Endothelial cell of umbilical vein (primary cell): ENCODE results near the gene ZFAND5. TPM values are rescaled to one million over a fixed set of nuclear protein-coding genes. Genes with fewer than 3 reads are reported as not detected.

ENCODE experiments used
- BruUV-seq: library from RNA; stranded (reverse); fragments of 400-500 nt; replicated peaks from 2 replicates; lab custom pipeline; 2021; lab: Mats Ljungman, UMichigan
- CTCF ChIA-PET: fragments of 300-600, 350-600 bp; sonication (Branson Sonifier 250); formaldehyde crosslinking; loops from one replicate; lab custom pipeline; 2021; ENCODE audit warnings: antibody characterized with exemption, inconsistent platforms; lab: Charles Lee
- POLR2A ChIA-PET: fragments of 300-600, 350-600 bp; sonication (Branson Sonifier 250); formaldehyde crosslinking; loops from one replicate; lab custom pipeline; 2021; ENCODE audit warnings: antibody characterized with exemption, inconsistent platforms; lab: Charles Lee
- DNase-seq: peaks from one replicate; pipeline ENCODE4 v3.0.0-alpha.2; 2011; ENCODE audit warnings: low read depth, low spot score
- FAIRE-seq: peaks from 2 replicates; lab custom pipeline; 2011; peaks lifted over from hg19 to GRCh38; lab: Jason Lieb, UNC
- H2AFZ ChIP-seq: 2 replicates; pipeline ENCODE4 v1.6.0; 2012; ENCODE audit warnings: low read depth, low read length, control low read depth, inconsistent platforms
- H3K27ac ChIP-seq: 2 replicates; pipeline ENCODE4 v1.5.1; 2011; ENCODE audit warnings: low read depth, mild to moderate bottlenecking, control low read depth, low read length, moderate library complexity; ENCODE audit not compliant: insufficient read depth
- H3K27me3 ChIP-seq, 2 experiments: 2 replicates each; pipeline versions ENCODE4 v1.6.0 to v1.6.1; 2011; ENCODE audit warnings: low read length in 2 of 2, mixed read lengths in 1 of 2; ENCODE audit not compliant: control insufficient read depth in 2 of 2, insufficient read depth in 2 of 2
- H3K36me3 ChIP-seq, 2 experiments: 2 replicates in 1 of 2; 3 replicates in 1 of 2; pipeline ENCODE4 v1.5.1; 2011; ENCODE audit warnings: low read length in 2 of 2, mild to moderate bottlenecking in 1 of 2, moderate library complexity in 1 of 2; ENCODE audit not compliant: control insufficient read depth in 2 of 2, insufficient read depth in 2 of 2; ENCODE audit errors: extremely low read depth in 1 of 2
- H3K4me1 ChIP-seq: 3 replicates; pipeline ENCODE4 v1.5.1; 2011; ENCODE audit warnings: mild to moderate bottlenecking, low read length; ENCODE audit not compliant: control insufficient read depth, insufficient read depth; ENCODE audit errors: extremely low read depth
- H3K4me2 ChIP-seq: 2 replicates; pipeline ENCODE4 v1.6.1; 2011; ENCODE audit warnings: low read length, control low read depth, mixed read lengths; ENCODE audit not compliant: insufficient read depth
- H3K4me3 ChIP-seq, 3 experiments: fragments of 200-600 bp in 1 of 3; sonication (generic), shearing (Covaris generic) in 1 of 3; replicated peaks in 1 of 3; 2 replicates each; pipeline ENCODE4 v1.5.1; 2011 to 2016; ENCODE audit warnings: control low read depth in 3 of 3, low read length in 3 of 3, mild to moderate bottlenecking in 2 of 3, inconsistent platforms in 1 of 3, low read depth in 1 of 3, moderate library complexity in 1 of 3; ENCODE audit not compliant: insufficient read depth in 1 of 3
- H3K79me2 ChIP-seq: 2 replicates; pipeline ENCODE4 v1.6.0; 2012; ENCODE audit warnings: low read length, inconsistent platforms; ENCODE audit not compliant: control insufficient read depth, insufficient read depth
- H3K9ac ChIP-seq: replicated peaks from 2 replicates; pipeline ENCODE3; 2011; ENCODE audit warnings: low read length, control low read depth; ENCODE audit not compliant: insufficient read depth; ENCODE audit errors: extremely low read depth
- H3K9me1 ChIP-seq: replicated peaks from 3 replicates; pipeline ENCODE4 v1.6.0; 2011; ENCODE audit warnings: mild to moderate bottlenecking, low read length; ENCODE audit not compliant: control insufficient read depth, insufficient read depth; ENCODE audit errors: extremely low read depth
- H3K9me3 ChIP-seq: replicated peaks from 2 replicates; pipeline ENCODE4 v1.5.1; 2012; ENCODE audit warnings: low read length, inconsistent platforms; ENCODE audit not compliant: control insufficient read depth, insufficient read depth
- H4K20me1 ChIP-seq: replicated peaks from 2 replicates; pipeline ENCODE3; 2011; ENCODE audit warnings: mild to moderate bottlenecking, low read length; ENCODE audit not compliant: control insufficient read depth, insufficient read depth; ENCODE audit errors: extremely low read depth
- CTCF ChIP-seq, 2 donors: IDR thresholded peaks; 1 replicate in 1 of 2; 2 replicates in 1 of 2; pipeline ENCODE4 v1.5.1; 2011; ENCODE audit warnings: low read length in 2 of 2, mild to moderate bottlenecking in 2 of 2, moderate library complexity in 2 of 2, control low read depth in 1 of 2, inconsistent platforms in 1 of 2, low read depth in 1 of 2; ENCODE audit not compliant: insufficient read depth in 1 of 2; ENCODE audit errors: extremely low read depth in 1 of 2
- EZH2 ChIP-seq: IDR thresholded peaks from 2 replicates; pipeline ENCODE4 v1.6.1; 2012; ENCODE audit warnings: borderline replicate concordance, low read depth, mild to moderate bottlenecking, moderate library complexity, low read length, inconsistent platforms; ENCODE audit not compliant: severe bottlenecking
- JUN ChIP-seq: IDR thresholded peaks from 2 replicates; pipeline ENCODE4 v1.6.1; 2011; ENCODE audit warnings: borderline replicate concordance, low read depth; ENCODE audit not compliant: insufficient read length, insufficient read depth
- MAX ChIP-seq: IDR thresholded peaks from 2 replicates; pipeline ENCODE4 v1.6.1; 2011; ENCODE audit not compliant: insufficient read depth, insufficient read length
- MYC ChIP-seq: IDR thresholded peaks from one replicate; pipeline ENCODE4 v1.6.1; 2011; ENCODE audit warnings: mild to moderate bottlenecking, low read depth, low read length
- POLR2A ChIP-seq: IDR thresholded peaks from 2 replicates; pipeline ENCODE4 v1.6.1; 2012; ENCODE audit warnings: low read depth, mild to moderate bottlenecking, control low read depth, low read length
- dilution Hi-C: fragments of 300-500 bp; cut with MboI; formaldehyde crosslinking; loops from one replicate; pipeline ENCODE4 v1.15.0; 2019; ENCODE audit warnings: low sequenced_read_pairs; ENCODE audit not compliant: extremely low pct_ligation_motif_present
- intact Hi-C: fragments of 100-400 bp; cut with micrococcal nuclease; formaldehyde crosslinking; loops from one replicate; pipeline ENCODE4 v1.10.0; 2022
- polyA plus RNA-seq, 4 experiments: library from polyadenylated mRNA; depleted of rRNA in 3 of 4; stranded (reverse) in 3 of 4; unstranded in 1 of 4; fragments of >200 nt; gene quantifications; 2 replicates each; pipeline versions ENCODE4 v1.2.1 to v1.2.3, GENCODE V29; 2011 to 2012; ENCODE audit warnings: missing spikeins in 1 of 4
- total RNA-seq: library from RNA; stranded (reverse); gene quantifications from 2 replicates; pipeline ENCODE4 v1.2.3, GENCODE V29; 2021

The ZFAND5 gene
- total and polyA plus RNA-seq, 2 donors (not counting 3 experiments of a cell fraction or from before 2014, with no cell fraction given): 63.7 to 176 TPM

DNA sequence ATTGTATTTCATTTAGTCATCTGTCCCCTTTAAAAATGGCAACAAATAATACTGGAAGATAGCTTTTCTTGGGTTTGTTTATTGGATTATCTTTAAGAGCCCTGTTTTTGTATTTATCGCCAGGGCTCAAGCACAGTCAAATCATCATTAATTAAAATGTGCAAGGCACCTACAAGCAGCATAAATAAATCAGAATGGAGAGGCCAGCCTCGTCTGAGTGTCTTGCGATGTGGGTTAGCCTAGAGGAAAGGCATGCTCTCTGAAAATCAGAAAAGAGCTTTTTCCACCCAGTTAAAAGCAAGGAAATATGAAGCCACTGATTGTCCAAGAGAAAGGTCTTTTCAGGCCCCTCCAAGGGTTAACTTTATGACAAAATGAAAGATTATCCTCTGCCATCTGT lies 31.8 kb downstream of the ZFAND5 start:
- BruUV-seq: no TSS peak
- Histone ChIP-seq H3K4me3 (no peak overlapping the region), H3K9ac (no peak overlapping the region), H2AFZ (no peak overlapping the region), H3K27ac (no peak overlapping the region), H3K4me2 (no peak overlapping the region), H3K9me3 (no peaks in the 10 kb centered on the region), H3K36me3 (no peaks in the 10 kb centered on the region), H3K4me1 (no peaks in the 10 kb centered on the region), H3K79me2 (no peaks in the 10 kb centered on the region), H4K20me1 (no peaks in the 10 kb centered on the region), H3K27me3 (peaks cover 4 to 6% of the 10 kb centered on the region in 2 experiments), H3K9me1 (no peaks in the 10 kb centered on the region)
- intact Hi-C loops: no loop called here
- FAIRE-seq (no peak), DNase-seq (no peak)
- TF ChIP-seq EZH2 (no peak), JUN (no peak)
- ChIA-PET CTCF (interaction anchor here (1.0 to 1.1 kb wide), 2 partner anchors 13 to 228 kb away, joined by 3 read pairs; no protein-coding TSS in a partner anchor), POLR2A (no interaction called here)
- dilution Hi-C loops: no loop called here

GRCh38 chr9:72332351-72332750 lies 32.7 kb downstream of the ZFAND5 start:
- DNase-seq: no peak
- Histone ChIP-seq H3K4me1 (no peaks in the 10 kb centered on the region), H3K79me2 (no peaks in the 10 kb centered on the region), H3K4me3 (no peak overlapping the region), H4K20me1 (no peaks in the 10 kb centered on the region), H3K9me3 (no peaks in the 10 kb centered on the region), H3K27ac (no peak overlapping the region), H3K36me3 (no peaks in the 10 kb centered on the region), H3K27me3 (peaks cover 4 to 6% of the 10 kb centered on the region in 2 experiments), H2AFZ (no peak overlapping the region), H3K4me2 (no peak overlapping the region), H3K9me1 (no peaks in the 10 kb centered on the region), H3K9ac (no peak overlapping the region)
- ChIA-PET CTCF (no interaction called here), POLR2A (no interaction called here)
- no peak for FAIRE-seq
- no peak for TF ChIP-seq POLR2A
- TF ChIP-seq CTCF (IDR thresholded peaks at IDR 0.05; ENCODE audit: extremely low read depth in 1 of 2, insufficient read depth in 1 of 2, low read depth in 1 of 2, low read length in 2 of 2): no peak
- no peak for TF ChIP-seq MYC
- TF ChIP-seq MAX: no peak
- no peak for TF ChIP-seq EZH2
- dilution Hi-C loops (no loop called here), intact Hi-C loops (no loop called here)
- BruUV-seq: no TSS peak
